Endodermal cell (in vitro differentiated cells): ENCODE data around the gene CERS2. TPM values are rescaled to one million over a fixed set of nuclear protein-coding genes. Genes with fewer than 3 reads are reported as not detected.

Source experiments
- DNase-seq: peaks from one replicate; pipeline ENCODE4 v3.0.0-alpha.2; 2017
- H3K27ac ChIP-seq: 2 replicates; pipeline ENCODE4 v1.5.1; 2013; ENCODE audit warnings: mild to moderate bottlenecking, low read depth, low read length, moderate library complexity
- H3K27me3 ChIP-seq: 2 replicates; pipeline ENCODE4 v1.6.1; 2013; ENCODE audit warnings: mild to moderate bottlenecking, low read length, moderate library complexity; ENCODE audit not compliant: insufficient read depth, control insufficient read depth, poor library complexity, severe bottlenecking
- H3K36me3 ChIP-seq: 2 replicates; pipeline ENCODE4 v1.7.0; 2013; ENCODE audit warnings: mild to moderate bottlenecking, low read length, moderate library complexity; ENCODE audit not compliant: control insufficient read depth, insufficient read depth
- H3K4me1 ChIP-seq: one replicate; pipeline ENCODE4 v1.7.0; 2013; ENCODE audit warnings: low read length; ENCODE audit not compliant: control insufficient read depth, insufficient read depth
- H3K4me3 ChIP-seq: 2 replicates; pipeline ENCODE4 v1.5.1; 2013; ENCODE audit warnings: mild to moderate bottlenecking, low read length, moderate library complexity
- H3K9ac ChIP-seq: 2 replicates; pipeline ENCODE4 v1.6.1; 2013; ENCODE audit warnings: mild to moderate bottlenecking, low read length, moderate library complexity; ENCODE audit not compliant: poor library complexity, severe bottlenecking; ENCODE audit errors: extremely low read depth
- H3K9me3 ChIP-seq: 2 replicates; pipeline ENCODE4 v1.6.1; 2013; ENCODE audit warnings: mild to moderate bottlenecking, low read length, moderate library complexity; ENCODE audit not compliant: control insufficient read depth
- H3K27ac Mint-ChIP-seq: 2 replicates; pipeline ENCODE4 v1.8.0; 2020; ENCODE audit warnings: mixed read lengths
- H3K27me3 Mint-ChIP-seq: 2 replicates; pipeline ENCODE4 v1.8.0; 2021; ENCODE audit warnings: mild to moderate bottlenecking, mixed read lengths; ENCODE audit not compliant: insufficient read depth
- H3K36me3 Mint-ChIP-seq: 2 replicates; pipeline ENCODE4 v1.8.0; 2020; ENCODE audit warnings: low read depth, mixed read lengths
- H3K4me1 Mint-ChIP-seq: 2 replicates; pipeline ENCODE4 v1.8.0; 2020; ENCODE audit warnings: mixed read lengths
- H3K4me3 Mint-ChIP-seq: 2 replicates; pipeline ENCODE4 v1.8.0; 2020; ENCODE audit warnings: mild to moderate bottlenecking, moderate library complexity, mixed read lengths
- H3K9me3 Mint-ChIP-seq: 2 replicates; pipeline ENCODE4 v1.8.0; 2020; ENCODE audit warnings: mild to moderate bottlenecking, mixed read lengths
- CTCF ChIP-seq: fragments of 200-600 bp; sonication (generic); conservative IDR thresholded peaks from 2 replicates; pipeline ENCODE4 v1.5.0; 2021; ENCODE audit warnings: antibody characterized with exemption, mild to moderate bottlenecking
- WGBS, 2 experiments: methylation state at CpG; one replicate each; pipeline versions ENCODE4 v1.1.5 to v1.1.7; 2013; ENCODE audit warnings: missing lambda C conversion rate in 2 of 2, mixed read lengths in 1 of 2; ENCODE audit not compliant: insufficient coverage in 1 of 2, insufficient read length in 1 of 2; 5-methylcytosine and 5-hydroxymethylcytosine counted together
- total RNA-seq, 2 donors: library from RNA; stranded (reverse); fragmentation: NEBNext Ultra II Directional in 1 of 2; extraction: Animal tissue kit (Norgen Biotek cat#: 25700) in 1 of 2; gene quantifications; 2 replicates in 1 of 2; 3 replicates in 1 of 2; pipeline ENCODE4 v1.2.1, GENCODE V29; 2021

The CERS2 gene
- total RNA-seq, 2 donors from 2014 or later: 143 to 183 TPM

- Mint-ChIP-seq H3K9me3 (no peaks in the 10 kb centered on the region), H3K4me1 (peaks cover 33% of the 10 kb centered on the region), H3K4me3 (no peak overlapping the region), H3K27ac (peak overlapping the region; percentile 62), H3K36me3 (peaks cover 52% of the 10 kb centered on the region), H3K27me3 (no peaks in the 10 kb centered on the region)
- Histone ChIP-seq H3K4me1 (peaks cover 14% of the 10 kb centered on the region), H3K9ac (no peak overlapping the region), H3K27ac (no peak overlapping the region), H3K27me3 (no peaks in the 10 kb centered on the region), H3K36me3 (peaks cover 56% of the 10 kb centered on the region), H3K4me3 (no peak overlapping the region), H3K9me3 (no peaks in the 10 kb centered on the region)
- no peak for DNase-seq
- 95 to 100% methylated on average over 1 to 4 of the region's 4 CpGs for WGBS, 2 experiments
- TF ChIP-seq CTCF: no peak
These were observed 6.1 kb downstream of the CERS2 start for GRCh38 chr1:150968491-150968890.

GRCh38 chr1:150967936-150968335, 6.7 kb downstream of the CERS2 start:
- H3K9me3 Mint-ChIP-seq: no peaks in the 10 kb centered on the region
- H3K36me3 ChIP-seq: peaks cover 61% of the 10 kb centered on the region
- H3K4me1 ChIP-seq: peaks cover 11% of the 10 kb centered on the region
- H3K27ac Mint-ChIP-seq: no peak overlapping the region
- H3K36me3 Mint-ChIP-seq: peaks cover 58% of the 10 kb centered on the region
- H3K9ac ChIP-seq: no peak overlapping the region
- no peaks in the 10 kb centered on the region for H3K27me3 Mint-ChIP-seq
- WGBS, 2 experiments: 95 to 100% methylated on average over 2 to 13 of the region's 13 CpGs
- no peaks in the 10 kb centered on the region for H3K27me3 ChIP-seq
- no peaks in the 10 kb centered on the region for H3K9me3 ChIP-seq
- H3K4me3 ChIP-seq: no peak overlapping the region
- no peak for TF ChIP-seq CTCF
- H3K4me1 Mint-ChIP-seq: peaks cover 29% of the 10 kb centered on the region
- H3K27ac ChIP-seq: no peak overlapping the region
- DNase-seq: no peak
- no peak overlapping the region for H3K4me3 Mint-ChIP-seq

- Histone ChIP-seq H3K4me3 (no peak overlapping the region), H3K27me3 (no peaks in the 10 kb centered on the region), H3K9ac (no peak overlapping the region), H3K9me3 (no peaks in the 10 kb centered on the region), H3K27ac (no peak overlapping the region), H3K4me1 (no peaks in the 10 kb centered on the region), H3K36me3 (peaks cover 78% of the 10 kb centered on the region)
- H3K9me3 Mint-ChIP-seq: no peaks in the 10 kb centered on the region
- 86% methylated on average over 5 of the region's 6 CpGs; no CpG with 5 or more reads in 1 of the 2 experiments for WGBS, 2 experiments
- no peak overlapping the region for H3K4me3 Mint-ChIP-seq
- peaks cover 74% of the 10 kb centered on the region for H3K36me3 Mint-ChIP-seq
- peaks cover 10% of the 10 kb centered on the region for H3K4me1 Mint-ChIP-seq
- H3K27ac Mint-ChIP-seq: no peak overlapping the region
- DNase-seq: no peak
- no peak for TF ChIP-seq CTCF
- H3K27me3 Mint-ChIP-seq: no peaks in the 10 kb centered on the region
These were observed 8.6 kb downstream of the CERS2 start for GRCh38 chr1:150966011-150966410.
